H9 (cell line): ENCODE results near the gene TPM4. TPM values are rescaled to one million over a fixed set of nuclear protein-coding genes. Genes with fewer than 3 reads are reported as not detected.

ENCODE experiments used
- DNase-seq: peaks from one replicate; pipeline ENCODE4 v3.0.0-alpha.2; 2017
- H2AFZ ChIP-seq: one replicate; pipeline ENCODE4 v1.6.1; 2013; ENCODE audit warnings: mild to moderate bottlenecking, low read length, control low read depth, moderate library complexity
- H2AK5ac ChIP-seq: 2 replicates; pipeline ENCODE4 v1.6.1; 2013; ENCODE audit warnings: low read length, control low read depth, mixed read lengths; ENCODE audit not compliant: insufficient read length
- H2BK120ac ChIP-seq: one replicate; pipeline ENCODE4 v1.6.1; 2013; ENCODE audit warnings: low read depth, mild to moderate bottlenecking, low read length, control low read depth, inconsistent platforms; ENCODE audit not compliant: poor library complexity, severe bottlenecking
- H2BK12ac ChIP-seq: 2 replicates; pipeline ENCODE4 v1.6.1; 2013; ENCODE audit warnings: low read length, control low read depth, mixed read lengths, low read depth; ENCODE audit not compliant: insufficient read length
- H2BK15ac ChIP-seq: 2 replicates; pipeline ENCODE4 v1.6.1; 2013; ENCODE audit warnings: low read depth, low read length, control low read depth
- H2BK20ac ChIP-seq: one replicate; pipeline ENCODE4 v1.6.1; 2013; ENCODE audit warnings: low read depth, mild to moderate bottlenecking, low read length, control low read depth, inconsistent platforms; ENCODE audit not compliant: poor library complexity, severe bottlenecking
- H2BK5ac ChIP-seq: 2 replicates; pipeline ENCODE4 v1.6.1; 2013; ENCODE audit warnings: low read length, control low read depth, mixed read lengths; ENCODE audit not compliant: insufficient read length
- H3K14ac ChIP-seq: 2 replicates; pipeline ENCODE4 v1.6.1; 2013; ENCODE audit warnings: low read length, control low read depth; ENCODE audit not compliant: insufficient read depth
- H3K18ac ChIP-seq: 2 replicates; pipeline ENCODE4 v1.6.1; 2013; ENCODE audit warnings: low read depth, mild to moderate bottlenecking, mixed read lengths, low read length, control low read depth; ENCODE audit not compliant: insufficient read length
- H3K23ac ChIP-seq: 2 replicates; pipeline ENCODE4 v1.6.1; 2013; ENCODE audit warnings: low read length, control low read depth, mixed read lengths, low read depth; ENCODE audit not compliant: insufficient read length
- H3K23me2 ChIP-seq: 2 replicates; pipeline ENCODE4 v1.6.1; 2013; ENCODE audit warnings: low read depth, mild to moderate bottlenecking, mixed read lengths, low read length, control low read depth; ENCODE audit not compliant: insufficient read length, poor library complexity, severe bottlenecking
- H3K27ac ChIP-seq: 2 replicates; pipeline ENCODE4 v1.5.1; 2013; ENCODE audit warnings: low read length, control low read depth, mixed read lengths, low read depth; ENCODE audit not compliant: insufficient read length
- H3K27me3 ChIP-seq: 2 replicates; pipeline ENCODE4 v1.6.1; 2013; ENCODE audit warnings: low read length, control low read depth, inconsistent platforms; ENCODE audit not compliant: insufficient read depth
- H3K4ac ChIP-seq: 2 replicates; pipeline ENCODE4 v1.6.1; 2013; ENCODE audit warnings: low read depth, mild to moderate bottlenecking, control low read depth, inconsistent platforms, low read length, moderate library complexity
- H3K4me1 ChIP-seq: 2 replicates; pipeline ENCODE4 v1.6.1; 2013; ENCODE audit warnings: low read length, control low read depth, inconsistent platforms; ENCODE audit not compliant: insufficient read depth
- H3K4me2 ChIP-seq: 2 replicates; pipeline ENCODE4 v1.6.1; 2013; ENCODE audit warnings: low read length, control low read depth, mixed read lengths; ENCODE audit not compliant: insufficient read length, insufficient read depth
- H3K56ac ChIP-seq: 2 replicates; pipeline ENCODE4 v1.6.1; 2013; ENCODE audit warnings: low read depth, mild to moderate bottlenecking, mixed read lengths, low read length, control low read depth; ENCODE audit not compliant: insufficient read length
- H3K79me1 ChIP-seq: 2 replicates; pipeline ENCODE4 v1.6.1; 2013; ENCODE audit warnings: low read depth, mild to moderate bottlenecking, moderate library complexity, low read length, control low read depth, inconsistent platforms; ENCODE audit not compliant: insufficient read depth, poor library complexity, severe bottlenecking
- H3K79me2 ChIP-seq: 2 replicates; pipeline ENCODE4 v1.6.1; 2013; ENCODE audit warnings: low read length, control low read depth, inconsistent platforms; ENCODE audit not compliant: insufficient read depth
- H3K9ac ChIP-seq: 2 replicates; pipeline ENCODE4 v1.6.1; 2013; ENCODE audit warnings: low read length, control low read depth, mixed read lengths; ENCODE audit not compliant: insufficient read length; ENCODE audit errors: extremely low read depth
- H3K9me3 ChIP-seq: one replicate; pipeline ENCODE4 v1.6.1; 2013; ENCODE audit warnings: low read depth, low read length, inconsistent platforms; ENCODE audit not compliant: control insufficient read depth
- H3T11ph ChIP-seq: one replicate; pipeline ENCODE4 v1.6.1; 2013; ENCODE audit warnings: mild to moderate bottlenecking, low read length, control low read depth, inconsistent platforms
- H4K20me1 ChIP-seq: one replicate; pipeline ENCODE4 v1.6.1; 2013; ENCODE audit not compliant: control insufficient read depth, insufficient read length, insufficient read depth
- H4K5ac ChIP-seq: 2 replicates; pipeline ENCODE4 v1.6.1; 2013; ENCODE audit warnings: low read depth, mild to moderate bottlenecking, mixed read lengths, low read length, control low read depth; ENCODE audit not compliant: insufficient read length
- H4K8ac ChIP-seq: replicated peaks from 2 replicates; pipeline ENCODE4 v1.6.1; 2013; ENCODE audit warnings: low read length, control low read depth, mixed read lengths, low read depth; ENCODE audit not compliant: insufficient read length
- H4K91ac ChIP-seq: 2 replicates; pipeline ENCODE4 v1.6.1; 2013; ENCODE audit warnings: low read depth, mild to moderate bottlenecking, moderate library complexity, mixed read lengths, low read length, control low read depth; ENCODE audit not compliant: insufficient read length
- H3K27ac Mint-ChIP-seq, 3 experiments: 2 replicates in 2 of 3; 3 replicates in 1 of 3; pipeline ENCODE4 v1.8.0; 2020 to 2021; ENCODE audit warnings: mixed read lengths in 3 of 3, mild to moderate bottlenecking in 1 of 3, moderate library complexity in 1 of 3
- H3K27me3 Mint-ChIP-seq: 2 replicates; pipeline ENCODE4 v1.8.0; 2021; ENCODE audit warnings: low read depth, mild to moderate bottlenecking, moderate library complexity, mixed read lengths
- H3K36me3 Mint-ChIP-seq, 3 experiments: 2 replicates in 2 of 3; 3 replicates in 1 of 3; pipeline ENCODE4 v1.8.0; 2020 to 2021; ENCODE audit warnings: low read depth in 3 of 3, mixed read lengths in 3 of 3; ENCODE audit not compliant: insufficient read depth in 1 of 3
- H3K4me1 Mint-ChIP-seq, 2 experiments: 2 replicates each; pipeline ENCODE4 v1.8.0; 2020; ENCODE audit warnings: mixed read lengths in 2 of 2
- H3K4me3 Mint-ChIP-seq, 2 experiments: 2 replicates in 1 of 2; 3 replicates in 1 of 2; pipeline ENCODE4 v1.8.0; 2020 to 2021; ENCODE audit warnings: mild to moderate bottlenecking in 2 of 2, mixed read lengths in 2 of 2, moderate library complexity in 1 of 2
- H3K9me3 Mint-ChIP-seq, 2 experiments: 2 replicates in 1 of 2; 3 replicates in 1 of 2; pipeline ENCODE4 v1.8.0; 2020; ENCODE audit warnings: mild to moderate bottlenecking in 2 of 2, mixed read lengths in 2 of 2, moderate library complexity in 1 of 2
- CTCF ChIP-seq: fragments of 200-600 bp; sonication (generic); conservative IDR thresholded peaks from 3 replicates; pipeline ENCODE4 v1.8.0; 2021; ENCODE audit warnings: antibody characterized with exemption, mild to moderate bottlenecking
- WGBS: extraction: QIAGEN DNeasy Blood & Tissue Kit; methylation state at CpG from one replicate; pipeline ENCODE4 v1.1.7; 2013; ENCODE audit warnings: missing lambda C conversion rate, low lambda C conversion rate, mixed read lengths; ENCODE audit not compliant: insufficient read length; ENCODE audit errors: extremely low coverage; 5-methylcytosine and 5-hydroxymethylcytosine counted together
- total RNA-seq: library from RNA; stranded (reverse); gene quantifications from 2 replicates; pipeline ENCODE4 v1.2.1, GENCODE V29; 2021

TPM4 gene
- total RNA-seq, 1 experiment from 2014 or later: 431 TPM

- peak overlapping the region; percentile 69 for H2BK5ac ChIP-seq
- H2BK120ac ChIP-seq: peak overlapping the region; percentile 99
- H4K5ac ChIP-seq: no peak overlapping the region
- no peak overlapping the region for H3K23ac ChIP-seq
- Mint-ChIP-seq H3K4me1 (peaks cover 33 to 44% of the 10 kb centered on the region in 2 experiments), H3K27ac (peak overlapping the region; percentile 90 to 98 (median 96)), H3K4me3 (peak overlapping the region; percentile 85 to 92), H3K9me3 (no peaks in the 10 kb centered on the region; a peak in 1 of 5 replicates), H3K27me3 (no peaks in the 10 kb centered on the region), H3K36me3 (peaks cover 37 to 57% (median 49%) of the 10 kb centered on the region in 3 experiments)
- H2BK12ac ChIP-seq: no peak overlapping the region
- no peak overlapping the region for H2AFZ ChIP-seq
- peak overlapping the region; percentile 93 for H3K9ac ChIP-seq
- H3K27me3 ChIP-seq: no peaks in the 10 kb centered on the region
- peak overlapping the region; percentile 66 for H3K4me2 ChIP-seq
- H4K8ac ChIP-seq: no peak overlapping the region
- no peak for TF ChIP-seq CTCF
- no peak overlapping the region for H4K91ac ChIP-seq
- H3K4me1 ChIP-seq: peaks cover 4% of the 10 kb centered on the region
- peaks cover 33% of the 10 kb centered on the region; the same call in 1 of the 2 replicates for H3K79me2 ChIP-seq
- peaks cover 14% of the 10 kb centered on the region for H3K23me2 ChIP-seq
- H2BK20ac ChIP-seq: no peak overlapping the region
- peak overlapping the region; percentile 44; the same call in 1 of the 2 replicates for H3K4ac ChIP-seq
- H3K56ac ChIP-seq: no peak overlapping the region
- peak overlapping the region; percentile 97 for H3T11ph ChIP-seq
- peak overlapping the region; percentile 89 for H3K27ac ChIP-seq
- no CpG with 5 or more reads among the region's 17 CpGs for WGBS
- H3K79me1 ChIP-seq: no peaks in the 10 kb centered on the region
- H2BK15ac ChIP-seq: no peak overlapping the region
- no peak for DNase-seq
- no peak overlapping the region for H2AK5ac ChIP-seq
- H4K20me1 ChIP-seq: no peaks in the 10 kb centered on the region
- H3K14ac ChIP-seq: peak overlapping the region; percentile 95; the same call in 1 of the 2 replicates
- no peaks in the 10 kb centered on the region for H3K9me3 ChIP-seq
- peak overlapping the region; percentile 89 for H3K18ac ChIP-seq
These were observed 2.7 kb downstream of the TPM4 start for GRCh38 chr19:16078759-16079707.
